Astrocyte (in vitro differentiated cells and primary cell): ENCODE results near the gene PRSS53. TPM values are rescaled to one million over a fixed set of nuclear protein-coding genes. Genes with fewer than 3 reads are reported as not detected.

Experiments used
- DNase-seq: peaks from one replicate; pipeline ENCODE4 v3.0.0-alpha.2; 2010; ENCODE audit warnings: low read depth
- FAIRE-seq: peaks from 2 replicates; lab custom pipeline; 2011; peaks lifted over from hg19 to GRCh38; lab: Jason Lieb, UNC
- H2AFZ ChIP-seq: 2 replicates; pipeline ENCODE4 v1.6.0; 2012; ENCODE audit warnings: low read depth, low read length, inconsistent platforms
- H3K27ac ChIP-seq: 2 replicates; pipeline ENCODE4 v1.5.1; 2011; ENCODE audit warnings: low read depth, low read length, inconsistent platforms
- H3K27me3 ChIP-seq: 2 replicates; pipeline ENCODE4 v1.6.0; 2011; ENCODE audit warnings: low read length, inconsistent platforms; ENCODE audit not compliant: insufficient read depth
- H3K36me3 ChIP-seq: 2 replicates; pipeline ENCODE4 v1.5.1; 2011; ENCODE audit warnings: low read length, inconsistent platforms; ENCODE audit not compliant: insufficient read depth
- H3K4me1 ChIP-seq: 2 replicates; pipeline ENCODE4 v1.5.1; 2011; ENCODE audit warnings: low read length, inconsistent platforms; ENCODE audit not compliant: insufficient read depth
- H3K4me2 ChIP-seq: 2 replicates; pipeline ENCODE4 v1.6.0; 2012; ENCODE audit warnings: low read length, inconsistent platforms
- H3K4me3 ChIP-seq: 2 replicates; pipeline ENCODE4 v1.5.1; 2011; ENCODE audit warnings: low read depth, mild to moderate bottlenecking, low read length, inconsistent platforms; ENCODE audit not compliant: insufficient read depth
- H3K79me2 ChIP-seq: 2 replicates; pipeline ENCODE4 v1.6.0; 2012; ENCODE audit warnings: mild to moderate bottlenecking, low read length, inconsistent platforms; ENCODE audit not compliant: insufficient read depth
- H3K9ac ChIP-seq: 2 replicates; pipeline ENCODE4 v1.6.0; 2012; ENCODE audit warnings: mild to moderate bottlenecking, low read length, inconsistent platforms
- H3K9me3 ChIP-seq: 2 replicates; pipeline ENCODE4 v1.5.1; 2012; ENCODE audit warnings: low read depth, mild to moderate bottlenecking, low read length, inconsistent platforms; ENCODE audit not compliant: insufficient read depth
- H4K20me1 ChIP-seq: 2 replicates; pipeline ENCODE4 v1.6.0; 2012; ENCODE audit warnings: low read length, inconsistent platforms; ENCODE audit not compliant: insufficient read depth
- H3K27ac Mint-ChIP-seq: one replicate; pipeline ENCODE4 v1.8.0; 2021; ENCODE audit warnings: mild to moderate bottlenecking, mixed read lengths; ENCODE audit not compliant: unreplicated experiment
- H3K27me3 Mint-ChIP-seq: one replicate; pipeline ENCODE4 v1.8.0; 2021; ENCODE audit warnings: low read depth, mixed read lengths; ENCODE audit not compliant: unreplicated experiment
- H3K36me3 Mint-ChIP-seq: one replicate; pipeline ENCODE4 v1.8.0; 2021; ENCODE audit warnings: low read depth, mixed read lengths; ENCODE audit not compliant: unreplicated experiment
- H3K4me1 Mint-ChIP-seq: one replicate; pipeline ENCODE4 v1.8.0; 2021; ENCODE audit warnings: low read depth, mixed read lengths; ENCODE audit not compliant: unreplicated experiment
- H3K4me3 Mint-ChIP-seq: one replicate; pipeline ENCODE4 v1.8.0; 2021; ENCODE audit warnings: mild to moderate bottlenecking, moderate library complexity, mixed read lengths; ENCODE audit not compliant: unreplicated experiment
- H3K9me3 Mint-ChIP-seq: one replicate; pipeline ENCODE4 v1.8.0; 2021; ENCODE audit warnings: mild to moderate bottlenecking, mixed read lengths; ENCODE audit not compliant: unreplicated experiment
- CTCF ChIP-seq: IDR thresholded peaks from 2 replicates; pipeline ENCODE4 v1.5.1; 2011; ENCODE audit warnings: low read depth, mild to moderate bottlenecking, inconsistent platforms, low read length, moderate library complexity; ENCODE audit not compliant: insufficient read depth
- EZH2 ChIP-seq: IDR thresholded peaks from 2 replicates; pipeline ENCODE4 v1.6.1; 2012; ENCODE audit warnings: mild to moderate bottlenecking, low read length, inconsistent platforms; ENCODE audit not compliant: insufficient read depth
- total RNA-seq: library from RNA; stranded (reverse); gene quantifications from 2 replicates; pipeline ENCODE4 v1.2.1, GENCODE V29; 2021

Gene PRSS53
- total RNA-seq, 1 donor from 2014 or later = 7.1 TPM

GRCh38 chr16:31090540-31090939 lies 1.8 kb upstream of the PRSS53 start:
- peaks cover 8% of the 10 kb centered on the region for H3K4me1 ChIP-seq
- H3K9ac ChIP-seq = peak overlapping the region; percentile 20
- Mint-ChIP-seq H3K27me3 (no peaks in the 10 kb centered on the region), H3K36me3 (peaks cover 7% of the 10 kb centered on the region), H3K9me3 (no peaks in the 10 kb centered on the region), H3K4me1 (peaks cover 7% of the 10 kb centered on the region), H3K4me3 (no peak overlapping the region), H3K27ac (peak overlapping the region; percentile 24)
- no peak overlapping the region for H2AFZ ChIP-seq
- TF ChIP-seq EZH2 = no peak
- no peak for TF ChIP-seq CTCF
- FAIRE-seq (no peak), DNase-seq (peak; percentile 26)
- H3K9me3 ChIP-seq = no peaks in the 10 kb centered on the region
- no peak overlapping the region for H3K4me2 ChIP-seq
- no peaks in the 10 kb centered on the region for H3K27me3 ChIP-seq
- H4K20me1 ChIP-seq = peaks cover 21% of the 10 kb centered on the region
- no peak overlapping the region for H3K4me3 ChIP-seq
- peaks cover 48% of the 10 kb centered on the region for H3K79me2 ChIP-seq
- peaks cover 8% of the 10 kb centered on the region for H3K36me3 ChIP-seq
- peak overlapping the region; percentile 16 for H3K27ac ChIP-seq

- no peak overlapping the region for H3K4me2 ChIP-seq
- Mint-ChIP-seq H3K27ac (no peak overlapping the region), H3K9me3 (no peaks in the 10 kb centered on the region), H3K4me1 (peaks cover 7% of the 10 kb centered on the region), H3K4me3 (no peak overlapping the region), H3K36me3 (peaks cover 11% of the 10 kb centered on the region), H3K27me3 (no peaks in the 10 kb centered on the region)
- no peak for TF ChIP-seq EZH2
- TF ChIP-seq CTCF = no peak
- no peak overlapping the region for H2AFZ ChIP-seq
- peaks cover 8% of the 10 kb centered on the region for H3K36me3 ChIP-seq
- no peak overlapping the region for H3K4me3 ChIP-seq
- H3K9ac ChIP-seq = no peak overlapping the region
- DNase-seq (no peak), FAIRE-seq (no peak)
- H4K20me1 ChIP-seq = peaks cover 27% of the 10 kb centered on the region
- H3K27me3 ChIP-seq = no peaks in the 10 kb centered on the region
- no peaks in the 10 kb centered on the region for H3K9me3 ChIP-seq
- H3K79me2 ChIP-seq = peaks cover 47% of the 10 kb centered on the region
- H3K4me1 ChIP-seq = peaks cover 13% of the 10 kb centered on the region
- H3K27ac ChIP-seq = no peak overlapping the region
Measured at GRCh38 chr16:31089199-31089598, 456 bp upstream of the PRSS53 start.

GRCh38 chr16:31087971-31088370 lies 772 bp downstream of the PRSS53 start:
- peaks cover 34% of the 10 kb centered on the region for H3K79me2 ChIP-seq
- no peaks in the 10 kb centered on the region for H3K9me3 ChIP-seq
- peaks cover 7% of the 10 kb centered on the region for H3K4me1 Mint-ChIP-seq
- no peak overlapping the region for H2AFZ ChIP-seq
- H3K27me3 ChIP-seq = no peaks in the 10 kb centered on the region
- peaks cover 36% of the 10 kb centered on the region for H4K20me1 ChIP-seq
- H3K4me1 ChIP-seq = peaks cover 8% of the 10 kb centered on the region
- no peaks in the 10 kb centered on the region for H3K9me3 Mint-ChIP-seq
- peaks cover 14% of the 10 kb centered on the region for H3K36me3 Mint-ChIP-seq
- H3K27me3 Mint-ChIP-seq = no peaks in the 10 kb centered on the region
- no peak overlapping the region for H3K4me3 ChIP-seq
- no peak overlapping the region for H3K27ac ChIP-seq
- H3K27ac Mint-ChIP-seq = no peak overlapping the region
- H3K9ac ChIP-seq = no peak overlapping the region
- no peak for DNase-seq
- peaks cover 8% of the 10 kb centered on the region for H3K36me3 ChIP-seq
- TF ChIP-seq CTCF (no peak), EZH2 (no peak)
- no peak overlapping the region for H3K4me2 ChIP-seq
- no peak for FAIRE-seq
- no peak overlapping the region for H3K4me3 Mint-ChIP-seq
